Myometrial cell (primary cell): Measurements from ENCODE around the gene PTPRK. TPM values are rescaled to one million over a fixed set of nuclear protein-coding genes. Genes with fewer than 3 reads are reported as not detected.

Experiments used
- total RNA-seq: library from RNA; depleted of rRNA; stranded (reverse); fragments of >200 nt; gene quantifications from 2 replicates; pipeline ENCODE4 v1.2.3, GENCODE V29; 2015

The PTPRK gene
- total RNA-seq = 18.5 and 18.8 TPM in 2 replicates

DNA sequence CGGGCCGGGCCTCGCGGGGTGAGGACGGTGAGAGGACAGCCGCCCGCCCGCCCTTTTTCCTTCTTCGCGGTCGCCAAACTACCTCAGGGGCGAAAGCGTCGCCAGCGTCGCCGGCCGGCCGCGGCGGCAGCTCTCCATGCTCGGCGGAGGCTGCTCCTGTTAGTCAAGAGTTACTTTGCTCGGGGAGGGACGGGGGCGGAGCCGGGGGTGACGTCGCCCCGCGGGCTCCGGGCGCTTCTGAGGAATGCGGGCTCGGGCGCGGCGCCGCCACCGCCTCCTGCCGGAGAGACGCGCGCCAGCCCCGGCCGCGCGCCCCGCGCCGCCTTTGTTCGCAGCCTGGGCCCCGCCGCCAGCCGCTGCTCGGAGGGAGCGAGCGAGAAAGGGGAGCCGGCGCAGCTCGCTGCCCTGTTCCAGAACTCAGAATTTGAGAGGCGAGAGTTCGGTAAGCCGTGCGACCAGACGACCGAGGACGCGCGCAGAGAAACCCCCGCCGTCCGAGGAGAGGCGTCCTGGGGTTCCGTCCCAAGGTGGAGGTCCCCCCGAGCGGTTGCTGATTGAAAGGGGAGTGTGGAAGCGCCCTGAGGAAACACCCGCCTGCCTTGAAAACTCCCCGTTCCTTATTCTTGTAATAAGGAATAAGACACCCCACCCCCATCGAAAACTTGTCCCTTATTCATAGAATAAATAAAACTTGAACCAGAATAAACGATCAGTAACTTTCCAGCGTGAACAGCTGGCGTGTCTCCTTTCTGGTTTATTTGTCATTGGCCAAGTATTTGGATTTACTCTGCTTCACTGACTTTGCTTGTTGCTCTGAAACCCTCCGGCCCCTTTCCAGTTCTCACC is at the start of gene PTPRK:
TSS of gene PTPRK (minus strand) at position 164 of the 846 bp plus-strand sequence. CDS start 241 bp downstream, outside the sequence.

